GM12891 (cell line): Measurements from ENCODE around the gene ANKRD44.

Experiments used
- DNase-seq: peaks from one replicate; pipeline ENCODE4 v3.0.0; 2011; ENCODE audit warnings: low spot score; ENCODE audit not compliant: insufficient read length
- FAIRE-seq: peaks from 2 replicates; lab custom pipeline; 2011; peaks lifted over from hg19 to GRCh38; lab: Jason Lieb, UNC
- PAX5 ChIP-seq: IDR thresholded peaks from 2 replicates; pipeline ENCODE4 v1.6.1; 2011; ENCODE audit warnings: low read length, moderate library complexity, mild to moderate bottlenecking; ENCODE audit not compliant: insufficient read depth, severe bottlenecking
- POLR2A ChIP-seq: IDR thresholded peaks from 2 replicates; pipeline ENCODE4 v1.6.1; 2011; ENCODE audit warnings: low read depth, low read length, control low read depth
- POLR2AphosphoS5 ChIP-seq: IDR thresholded peaks from 2 replicates; pipeline ENCODE4 v1.6.1; 2011; ENCODE audit warnings: low read depth, low read length, control low read depth
- POU2F2 ChIP-seq: IDR thresholded peaks from 2 replicates; pipeline ENCODE4 v1.6.1; 2011; ENCODE audit warnings: low read depth, mild to moderate bottlenecking, control low read depth, low read length, moderate library complexity
- SPI1 ChIP-seq: IDR thresholded peaks from 2 replicates; pipeline ENCODE4 v1.6.1; 2011; ENCODE audit warnings: low read depth, low read length, control low read depth
- TAF1 ChIP-seq: IDR thresholded peaks from 2 replicates; pipeline ENCODE4 v1.6.1; 2011; ENCODE audit warnings: low read depth, low read length, control low read depth

The ANKRD44 gene

DNA sequence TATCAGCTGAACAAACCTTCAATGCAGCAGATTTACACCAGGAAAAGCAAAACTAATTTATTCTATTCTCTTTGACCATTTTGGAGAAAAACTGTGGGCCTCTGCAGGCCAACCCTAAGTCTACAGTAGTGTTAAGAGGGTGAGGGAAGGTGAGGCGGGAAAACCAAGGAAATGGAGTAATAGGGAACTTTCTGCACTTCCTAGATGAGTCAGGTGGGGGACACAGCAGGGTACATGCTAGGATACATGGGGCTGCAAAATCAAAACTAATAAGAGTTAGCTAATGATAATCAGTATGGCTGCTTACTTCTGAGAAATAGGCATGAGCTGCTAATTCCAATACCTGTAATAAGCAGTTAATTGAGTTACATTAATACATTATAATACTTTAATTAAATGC lies 318.1 kb downstream of the ANKRD44 start:
- DNase-seq (no peak), FAIRE-seq (no peak)
- TF ChIP-seq TAF1: no peak
- TF ChIP-seq POLR2AphosphoS5: no peak
- no peak for TF ChIP-seq POLR2A
- no peak for TF ChIP-seq POU2F2
- TF ChIP-seq SPI1: no peak
- no peak for TF ChIP-seq PAX5

DNA sequence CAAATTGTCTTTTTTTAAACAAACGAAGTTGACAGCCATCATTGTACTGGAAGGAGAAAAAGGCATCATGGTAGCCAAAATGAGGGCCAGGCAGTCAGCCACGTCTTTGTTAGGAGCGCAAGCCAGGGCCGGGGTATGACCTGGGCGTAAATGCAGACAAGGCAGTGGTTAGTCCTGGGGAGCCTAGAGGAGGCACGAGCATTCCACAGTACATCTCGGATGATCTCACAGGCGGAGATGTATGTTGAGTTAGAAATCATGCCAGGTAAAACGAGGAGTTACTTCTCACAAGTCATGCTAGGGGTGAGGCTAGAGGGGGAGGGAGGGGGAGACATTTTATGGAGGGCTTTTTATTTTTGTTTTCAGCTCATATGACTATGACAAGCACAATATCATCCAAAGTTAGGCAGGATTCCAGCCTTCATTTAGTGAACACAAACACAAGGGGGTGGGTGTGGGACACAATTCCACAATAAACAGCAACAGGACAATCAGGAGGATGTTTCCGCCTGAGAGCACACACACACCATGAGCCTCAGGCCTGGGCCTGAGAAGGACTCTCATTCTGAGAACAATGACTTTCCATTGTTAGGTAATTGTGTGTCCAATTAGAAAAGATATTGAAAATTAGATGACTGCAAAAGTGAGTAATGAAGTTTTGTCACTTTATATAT lies 319.7 kb downstream of the ANKRD44 start:
- peak; percentile 51 for FAIRE-seq
- TF ChIP-seq TAF1 (no peak), POLR2A (no peak), POLR2AphosphoS5 (no peak), PAX5 (no peak), POU2F2 (no peak), SPI1 (no peak)
- no peak for DNase-seq

- FAIRE-seq (no peak), DNase-seq (no peak)
- no peak for TF ChIP-seq TAF1
- no peak for TF ChIP-seq POU2F2
- TF ChIP-seq POLR2A: no peak
- TF ChIP-seq POLR2AphosphoS5: no peak
- TF ChIP-seq PAX5: no peak
- TF ChIP-seq SPI1: no peak
Observed at GRCh38 chr2:196990092-196990491, 320.5 kb downstream of the ANKRD44 start.

GRCh38 chr2:196989496-196989895 lies 321.1 kb downstream of the ANKRD44 start:
- FAIRE-seq: no peak
- TF ChIP-seq PAX5 (no peak), TAF1 (no peak), POLR2AphosphoS5 (no peak), SPI1 (no peak), POLR2A (no peak)
- DNase-seq: no peak

GRCh38 chr2:196988639-196989038 lies 321.9 kb downstream of the ANKRD44 start:
- no peak for TF ChIP-seq POLR2AphosphoS5
- TF ChIP-seq PAX5: no peak
- TF ChIP-seq SPI1: no peak
- TF ChIP-seq POU2F2: no peak
- TF ChIP-seq POLR2A: no peak
- TF ChIP-seq TAF1: no peak
- no peak for DNase-seq
- peak; percentile 51 for FAIRE-seq

GRCh38 chr2:196987649-196988364 lies 322.8 kb downstream of the ANKRD44 start:
- TF ChIP-seq SPI1 (0 out of 2 replicates have a peak, but pooled peaks have one; percentile 13), TAF1 (no peak)
- peak; percentile 90 for FAIRE-seq
- DNase-seq: no peak

- no peak for FAIRE-seq
- DNase-seq: no peak
- TF ChIP-seq POLR2A: no peak
- no peak for TF ChIP-seq SPI1
- no peak for TF ChIP-seq POU2F2
- no peak for TF ChIP-seq PAX5
- no peak for TF ChIP-seq TAF1
- no peak for TF ChIP-seq POLR2AphosphoS5
Observed at GRCh38 chr2:196987298-196987648, 323.3 kb downstream of the ANKRD44 start.

DNA sequence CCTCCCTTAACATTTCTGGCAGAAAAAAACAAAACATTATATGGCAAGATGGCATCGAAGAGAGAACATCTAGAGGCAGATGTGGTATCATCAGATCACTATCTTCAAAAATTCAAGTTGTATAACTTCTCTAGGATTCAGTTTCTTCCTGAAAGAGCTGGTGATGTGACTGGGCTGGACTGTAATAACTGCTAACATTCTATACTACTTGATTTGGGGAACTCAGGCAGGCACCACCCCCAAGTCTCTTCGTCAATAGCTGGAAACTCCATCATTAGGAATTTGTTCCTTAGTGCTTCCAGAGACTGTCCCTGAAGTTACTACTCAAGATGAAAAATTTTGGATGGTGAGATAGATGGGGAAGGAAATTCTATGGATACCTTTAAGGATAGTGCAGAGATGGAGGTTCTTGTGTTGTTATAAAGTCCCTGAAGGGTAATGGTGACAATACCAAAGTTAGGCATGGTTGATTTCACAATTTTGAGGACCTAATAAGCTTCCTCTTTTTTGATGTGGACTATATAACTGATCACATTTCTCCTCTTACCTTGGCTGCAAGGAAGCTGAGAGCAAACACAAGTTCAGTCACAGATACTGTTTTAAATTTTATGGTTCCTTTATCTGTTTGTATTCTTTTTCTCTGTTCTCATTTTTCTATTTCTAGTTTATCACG lies 324.9 kb downstream of the ANKRD44 start:
- no peak for TF ChIP-seq SPI1
- no peak for TF ChIP-seq TAF1
- no peak for TF ChIP-seq POLR2A
- TF ChIP-seq POU2F2: no peak
- TF ChIP-seq POLR2AphosphoS5: no peak
- TF ChIP-seq PAX5: no peak
- DNase-seq (no peak), FAIRE-seq (no peak)

DNA sequence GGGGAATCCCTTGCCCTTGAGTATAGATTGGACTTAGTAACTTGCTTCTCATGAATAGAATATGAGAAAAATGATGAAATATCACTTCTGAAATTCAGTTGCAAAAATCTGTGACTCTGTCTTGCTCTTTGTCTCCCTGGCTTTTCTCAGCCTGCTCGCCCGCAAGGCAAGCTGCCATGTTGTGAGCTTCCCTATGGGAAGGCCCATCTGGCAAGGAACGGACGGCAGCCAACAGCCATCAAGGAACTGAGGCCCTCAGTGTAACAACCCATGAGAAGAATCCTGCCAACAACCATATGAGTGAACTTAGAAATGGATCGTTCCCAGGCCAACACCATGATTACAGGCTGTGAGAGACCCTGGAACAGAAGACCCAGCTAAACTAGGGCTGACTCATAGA lies 325.7 kb downstream of the ANKRD44 start:
- FAIRE-seq: no peak
- TF ChIP-seq POU2F2 (no peak), TAF1 (no peak)
- no peak for DNase-seq
